ENCODE measurements around the gene IGFL3. TPM values are rescaled to one million over a fixed set of nuclear protein-coding genes. Genes with fewer than 3 reads are reported as not detected.

IGFL3 gene
- total RNA-seq, 1 donor from 2014 or later: not detected

Other genes with a start within 250 kb of the IGFL3 start
- 32.9 and 36.4 TPM in 2 replicates for gene IRF2BP1, start 238.5 kb downstream of the IGFL3 start, total RNA-seq
- 3.0 and 8.0 TPM in 2 replicates for gene MYPOP, start 222.1 kb downstream of the IGFL3 start, total RNA-seq
- gene NANOS2, start 209.9 kb downstream of the IGFL3 start, total RNA-seq: not detected in 2 replicates
- gene NOVA2, start 150.8 kb downstream of the IGFL3 start, total RNA-seq: under 0.01 TPM in 1 of 2 replicates, not detected in the other
- 7.1 and 9.7 TPM in 2 replicates for gene CCDC61, start 129.2 kb downstream of the IGFL3 start, total RNA-seq
- not detected in 2 replicates for gene PGLYRP1, start 101.6 kb downstream of the IGFL3 start, total RNA-seq
- not detected in 2 replicates for gene IGFL4, start 83.7 kb downstream of the IGFL3 start, total RNA-seq
- gene IGFL2, start 23.6 kb upstream of the IGFL3 start, total RNA-seq: not detected in 2 replicates
- gene IGFL1, start 105.1 kb upstream of the IGFL3 start, total RNA-seq: not detected in 2 replicates
- gene HIF3A, start 172.4 kb upstream of the IGFL3 start, total RNA-seq: 0.42 and 0.75 TPM in 2 replicates
- gene PPP5C, start 222.4 kb upstream of the IGFL3 start, total RNA-seq: 68.2 and 83.0 TPM in 2 replicates

Data from kidney epithelial cell (primary cell).